H7 (cell line): ENCODE results near the gene ADARB1. TPM values are rescaled to one million over a fixed set of nuclear protein-coding genes. Genes with fewer than 3 reads are reported as not detected.

ENCODE experiments used
- DNase-seq: peaks from one replicate; pipeline ENCODE4 v3.0.0; 2012
- H3K27me3 ChIP-seq: 2 replicates; pipeline ENCODE4 v1.6.0; 2011; ENCODE audit warnings: mild to moderate bottlenecking, low read length; ENCODE audit not compliant: control insufficient read depth, insufficient read depth
- H3K36me3 ChIP-seq: replicated peaks from 2 replicates; pipeline ENCODE4 v1.5.1; 2011; ENCODE audit warnings: low read length; ENCODE audit not compliant: control insufficient read depth, insufficient read depth
- H3K4me3 ChIP-seq: 2 replicates; pipeline ENCODE4 v1.5.1; 2011; ENCODE audit warnings: low read depth, mild to moderate bottlenecking, control low read depth, low read length, moderate library complexity; ENCODE audit not compliant: insufficient read depth
- total RNA-seq: library from RNA; depleted of rRNA; stranded (reverse); fragments of >200 nt; shearing (Covaris generic); gene quantifications from 2 replicates; pipeline ENCODE4 v1.2.3, GENCODE V29; 2014

ADARB1 gene
- total RNA-seq, 1 experiment from 2014 or later = 5.5 TPM

DNA sequence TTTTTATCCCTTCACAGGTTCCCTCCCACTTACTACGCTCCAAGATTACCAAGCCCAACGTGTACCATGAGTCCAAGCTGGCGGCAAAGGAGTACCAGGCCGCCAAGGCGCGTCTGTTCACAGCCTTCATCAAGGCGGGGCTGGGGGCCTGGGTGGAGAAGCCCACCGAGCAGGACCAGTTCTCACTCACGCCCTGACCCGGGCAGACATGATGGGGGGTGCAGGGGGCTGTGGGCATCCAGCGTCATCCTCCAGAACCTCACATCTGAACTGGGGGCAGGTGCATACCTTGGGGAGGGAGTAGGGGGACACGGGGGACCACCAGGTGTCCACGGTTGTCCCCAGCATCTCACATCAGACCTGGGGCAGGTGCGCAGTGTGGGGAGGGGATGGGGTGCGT lies 147.6 kb downstream of the ADARB1 start:
- Histone ChIP-seq H3K27me3 (no peaks in the 10 kb centered on the region), H3K36me3 (no peaks in the 10 kb centered on the region), H3K4me3 (no peak overlapping the region)
- DNase-seq = no peak

DNA sequence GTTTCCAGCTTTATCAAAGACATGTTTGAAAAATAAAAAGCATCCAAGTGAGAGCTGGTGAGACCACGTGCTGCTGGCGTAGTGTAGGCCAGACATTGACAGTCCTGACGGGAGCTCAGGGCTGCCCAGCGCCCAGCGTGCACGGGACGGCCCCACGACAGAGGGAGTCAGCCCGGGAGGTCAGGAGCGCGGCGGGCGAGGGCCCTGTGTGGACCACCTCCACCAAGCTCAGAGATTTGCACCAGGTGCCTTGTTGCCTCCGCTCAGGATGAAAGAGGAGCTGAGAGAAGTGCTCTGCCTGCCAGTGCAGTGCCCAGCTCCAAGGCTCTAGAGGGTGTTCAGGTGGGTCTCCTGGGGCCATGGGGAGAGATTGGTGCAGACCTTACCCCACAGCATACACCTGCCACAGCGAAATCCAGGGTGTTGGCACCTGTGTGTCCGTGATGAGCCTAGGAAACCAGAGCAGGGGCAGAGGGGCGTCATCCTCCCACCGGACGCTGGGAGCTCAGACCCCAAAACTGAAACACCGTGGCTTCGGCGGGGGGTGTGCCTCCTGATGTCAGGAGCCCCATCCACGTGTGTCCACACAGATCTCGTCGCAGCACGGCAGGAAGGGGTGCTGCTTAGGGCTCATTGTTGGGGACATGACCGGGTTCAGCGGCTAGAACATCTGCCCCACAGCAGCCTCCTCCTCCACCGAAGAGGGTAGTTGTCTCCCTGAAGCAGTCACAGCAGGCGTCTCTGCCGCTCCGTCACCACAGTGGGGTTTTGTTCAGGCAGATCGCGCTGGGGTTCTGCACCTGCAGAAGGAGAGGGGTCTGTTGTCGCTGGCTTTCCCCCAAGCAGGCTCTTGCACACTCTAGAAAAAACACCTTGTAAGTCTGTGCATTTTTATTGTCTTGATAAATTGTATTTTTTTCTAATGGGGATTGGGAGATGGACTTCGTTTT lies 149.1 kb downstream of the ADARB1 start:
- Histone ChIP-seq H3K36me3 (no peaks in the 10 kb centered on the region), H3K27me3 (no peaks in the 10 kb centered on the region), H3K4me3 (no peak overlapping the region)
- peak; percentile 33 for DNase-seq

DNA sequence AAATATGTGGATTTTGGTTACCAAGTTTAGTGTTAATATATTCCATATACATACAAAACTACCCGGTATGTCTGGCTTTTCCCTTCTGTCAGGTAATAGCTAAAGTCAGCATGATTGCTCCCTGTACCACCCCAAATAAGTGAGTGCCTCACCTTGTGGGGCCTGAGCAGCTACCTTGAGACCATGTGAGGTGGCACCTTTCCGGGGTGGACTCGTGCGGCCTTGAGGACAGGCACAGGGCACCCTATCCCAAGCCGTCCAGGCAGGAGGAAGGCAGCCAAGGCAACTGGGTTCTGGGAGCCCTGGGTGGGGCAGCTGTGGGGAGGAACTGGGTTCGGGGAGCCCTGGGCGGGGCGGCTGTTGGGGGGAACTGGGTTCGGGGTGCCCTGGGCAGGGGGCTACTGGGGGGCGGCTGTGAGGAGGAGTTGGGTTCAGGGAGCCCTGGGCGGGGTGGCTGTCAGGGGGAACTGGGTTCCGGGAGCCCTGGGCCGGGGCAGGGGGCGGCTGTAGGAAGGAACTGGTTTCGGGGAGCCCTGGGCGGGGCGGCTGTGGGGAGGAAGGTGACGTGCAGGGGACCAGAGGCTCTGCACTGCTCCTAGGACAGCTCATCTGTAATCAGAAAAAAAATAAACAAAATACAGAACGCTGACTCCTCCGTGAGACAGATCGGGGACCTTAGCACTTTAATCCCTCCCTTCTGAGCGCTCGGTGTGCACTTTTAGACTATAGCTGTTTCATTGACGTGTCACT lies 150.0 kb downstream of the ADARB1 start:
- DNase-seq = peak; percentile 70
- H3K27me3 ChIP-seq = no peaks in the 10 kb centered on the region
- no peak overlapping the region for H3K4me3 ChIP-seq
- H3K36me3 ChIP-seq = no peaks in the 10 kb centered on the region

DNA sequence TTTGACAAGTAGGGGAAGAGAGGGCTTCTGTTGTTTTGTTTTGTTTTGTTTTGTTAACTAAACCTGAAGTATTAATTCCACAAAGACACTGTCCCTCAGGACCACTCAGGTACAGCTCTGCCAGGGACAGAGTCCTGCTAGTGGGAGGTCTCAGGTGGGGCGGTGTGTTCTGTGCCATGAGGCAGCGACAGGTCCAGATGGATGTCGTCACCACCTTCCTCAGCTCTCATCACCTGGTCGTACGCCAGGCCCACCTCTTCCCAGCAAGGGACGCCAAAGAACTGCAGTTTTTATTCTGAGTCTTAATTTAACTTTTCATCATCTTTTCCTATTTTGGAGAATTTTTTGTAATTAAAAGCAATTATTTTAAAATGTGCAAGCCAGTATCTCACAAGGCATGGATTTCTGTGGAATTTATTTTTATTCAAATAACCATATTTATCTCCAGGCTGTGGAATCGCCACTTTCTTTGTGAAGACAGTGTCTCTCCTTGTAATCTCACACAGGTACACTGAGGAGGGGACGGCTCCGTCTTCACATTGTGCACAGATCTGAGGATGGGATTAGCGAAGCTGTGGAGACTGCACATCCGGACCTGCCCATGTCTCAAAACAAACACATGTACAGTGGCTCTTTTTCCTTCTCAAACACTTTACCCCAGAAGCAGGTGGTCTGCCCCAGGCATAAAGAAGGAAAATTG lies 150.8 kb downstream of the ADARB1 start:
- Histone ChIP-seq H3K4me3 (no peak overlapping the region), H3K27me3 (no peaks in the 10 kb centered on the region), H3K36me3 (no peaks in the 10 kb centered on the region)
- DNase-seq = peak; percentile 31

DNA sequence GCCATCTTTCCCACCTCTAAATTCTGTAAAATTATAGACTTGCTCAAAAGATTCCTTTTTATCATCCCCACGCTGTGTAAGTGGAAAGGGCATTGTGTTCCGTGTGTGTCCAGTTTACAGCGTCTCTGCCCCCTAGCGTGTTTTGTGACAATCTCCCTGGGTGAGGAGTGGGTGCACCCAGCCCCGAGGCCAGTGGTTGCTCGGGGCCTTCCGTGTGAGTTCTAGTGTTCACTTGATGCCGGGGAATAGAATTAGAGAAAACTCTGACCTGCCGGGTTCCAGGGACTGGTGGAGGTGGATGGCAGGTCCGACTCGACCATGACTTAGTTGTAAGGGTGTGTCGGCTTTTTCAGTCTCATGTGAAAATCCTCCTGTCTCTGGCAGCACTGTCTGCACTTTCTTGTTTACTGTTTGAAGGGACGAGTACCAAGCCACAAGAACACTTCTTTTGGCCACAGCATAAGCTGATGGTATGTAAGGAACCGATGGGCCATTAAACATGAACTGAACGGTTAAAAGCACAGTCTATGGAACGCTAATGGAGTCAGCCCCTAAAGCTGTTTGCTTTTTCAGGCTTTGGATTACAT lies 151.5 kb downstream of the ADARB1 start:
- no peaks in the 10 kb centered on the region for H3K27me3 ChIP-seq
- peak; percentile 17 for DNase-seq
- no peak overlapping the region for H3K4me3 ChIP-seq
- H3K36me3 ChIP-seq = no peaks in the 10 kb centered on the region

DNA sequence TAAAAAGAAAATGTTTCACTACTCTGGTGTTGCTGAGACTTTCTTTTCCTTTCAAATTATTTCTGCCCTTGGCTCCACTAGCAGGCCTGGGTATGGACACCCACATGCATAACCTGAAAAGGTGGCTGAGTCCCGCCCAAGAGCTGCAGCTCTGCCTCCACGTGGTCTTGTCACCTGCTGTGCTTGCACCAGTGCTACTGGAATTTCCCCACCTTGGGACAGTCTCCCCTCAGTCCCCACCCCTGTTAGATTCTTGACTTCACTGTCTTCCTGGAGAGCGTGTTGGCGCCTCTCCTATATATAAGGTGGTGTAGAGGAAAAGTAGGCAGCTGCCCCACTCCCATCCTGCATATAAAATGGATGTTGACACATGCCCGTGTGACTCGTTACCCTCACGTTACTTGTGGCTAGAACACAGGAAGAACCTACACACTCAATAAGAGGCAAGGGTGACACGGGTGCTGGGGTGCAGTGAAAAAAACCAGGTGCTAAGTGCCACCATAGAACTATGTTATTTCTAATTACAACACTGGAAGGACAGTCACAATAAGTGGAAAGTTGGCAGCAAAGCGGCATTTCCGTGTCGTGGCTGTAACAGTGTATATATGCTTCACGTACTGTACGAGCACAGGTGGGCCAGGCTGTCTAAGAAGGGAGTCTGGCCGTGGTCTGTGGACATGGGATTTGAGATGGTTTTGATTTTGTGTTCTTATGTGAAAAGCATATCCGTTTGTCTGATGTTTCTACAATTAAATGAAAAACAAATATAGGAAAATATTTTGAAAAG lies 152.4 kb downstream of the ADARB1 start:
- DNase-seq = peak; percentile 30
- H3K36me3 ChIP-seq = no peaks in the 10 kb centered on the region
- no peak overlapping the region for H3K4me3 ChIP-seq
- H3K27me3 ChIP-seq = no peaks in the 10 kb centered on the region

DNA sequence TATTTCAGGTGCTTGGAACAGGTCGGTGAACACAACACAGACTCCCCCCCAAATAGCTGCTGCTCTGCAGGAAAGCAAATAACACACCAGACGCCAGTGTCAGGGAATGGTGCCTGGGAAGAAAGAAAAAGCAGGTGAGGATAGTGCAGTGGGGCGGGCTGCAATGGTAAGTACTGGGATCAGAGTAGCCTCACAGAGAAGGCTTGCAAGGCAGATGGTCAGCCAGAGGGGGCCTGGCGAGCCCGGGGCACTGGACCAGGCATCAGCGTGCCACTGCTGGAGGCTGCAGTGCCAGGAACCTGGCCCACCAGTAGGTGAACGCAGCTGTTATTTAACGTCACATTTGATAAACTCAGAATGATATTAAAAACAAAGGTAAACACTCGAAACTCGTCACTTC lies 153.4 kb downstream of the ADARB1 start:
- peak; percentile 58 for DNase-seq
- Histone ChIP-seq H3K4me3 (no peak overlapping the region), H3K27me3 (no peaks in the 10 kb centered on the region), H3K36me3 (no peaks in the 10 kb centered on the region)

DNA sequence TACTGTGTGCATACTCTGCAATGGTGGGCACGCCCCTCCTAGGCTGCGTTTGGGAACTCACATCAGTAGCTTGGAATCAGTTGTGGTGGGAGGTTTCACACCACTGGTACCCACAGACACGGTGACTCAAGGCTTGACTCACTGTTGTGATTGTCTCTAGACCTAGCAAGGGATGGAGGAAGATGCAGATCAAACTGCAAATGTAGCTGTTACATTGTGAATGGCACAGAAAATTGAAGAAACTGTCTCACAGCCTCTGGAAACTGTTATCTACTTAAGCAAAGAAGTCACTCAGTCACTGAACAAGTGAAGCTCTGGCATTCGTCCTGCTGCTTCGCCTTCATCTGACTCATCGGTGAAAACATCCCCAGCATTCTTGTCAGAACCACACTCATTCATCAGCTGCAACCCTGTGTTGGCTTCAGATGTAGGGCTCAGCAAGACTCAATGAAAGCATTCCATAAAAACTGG lies 153.8 kb downstream of the ADARB1 start:
- peak; percentile 10 for DNase-seq
- Histone ChIP-seq H3K4me3 (no peak overlapping the region), H3K27me3 (no peaks in the 10 kb centered on the region), H3K36me3 (no peaks in the 10 kb centered on the region)

DNA sequence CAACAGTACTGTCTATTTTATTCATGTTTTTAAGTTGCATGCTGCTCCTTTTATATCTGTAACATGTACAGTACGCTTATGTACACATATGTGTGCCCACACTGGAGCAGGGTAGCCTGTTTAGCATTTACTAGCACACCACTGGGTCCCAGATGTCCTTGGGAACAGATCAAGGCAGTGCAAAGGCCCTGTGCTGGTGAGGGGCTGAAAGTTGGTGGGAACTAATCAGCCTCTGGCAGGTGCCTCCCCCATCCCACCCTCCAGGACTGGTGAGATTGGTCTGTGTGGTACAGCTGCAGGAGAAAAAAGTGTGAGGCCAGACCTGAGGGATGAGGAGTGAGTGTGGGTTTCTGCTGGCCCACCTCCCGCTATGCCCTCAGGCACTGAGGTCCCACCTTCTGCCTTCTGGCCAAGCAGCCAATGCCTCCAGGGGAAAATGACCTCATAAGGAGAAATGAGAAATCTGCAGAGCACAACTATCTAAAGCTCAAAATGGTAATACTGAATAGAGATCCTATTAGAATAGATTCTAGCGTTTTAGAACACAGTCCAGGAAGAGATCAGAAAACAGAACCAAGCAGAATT lies 154.4 kb downstream of the ADARB1 start:
- H3K4me3 ChIP-seq = no peak overlapping the region
- peak; percentile 4 for DNase-seq
- no peaks in the 10 kb centered on the region for H3K36me3 ChIP-seq
- no peaks in the 10 kb centered on the region for H3K27me3 ChIP-seq

DNA sequence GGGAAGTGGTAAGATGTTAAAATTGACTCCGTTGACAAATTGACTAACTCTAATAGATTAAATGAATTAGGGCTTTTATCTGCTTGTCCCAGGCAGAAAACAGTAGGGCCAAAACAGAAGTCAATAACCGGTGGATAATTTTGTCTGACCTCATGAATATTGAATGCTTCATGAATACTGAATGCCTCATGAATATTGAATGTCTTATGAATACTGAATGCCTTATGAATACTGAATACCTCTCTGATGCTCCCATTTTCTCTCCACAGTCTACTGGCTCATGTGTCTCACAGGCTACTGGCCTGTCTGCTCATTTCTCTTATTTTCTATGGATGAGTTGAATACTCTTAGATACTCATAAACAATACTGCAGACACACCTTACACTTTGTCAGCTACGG lies 157.3 kb downstream of the ADARB1 start:
- Histone ChIP-seq H3K4me3 (no peak overlapping the region), H3K27me3 (no peaks in the 10 kb centered on the region), H3K36me3 (no peaks in the 10 kb centered on the region)
- no peak for DNase-seq

DNA sequence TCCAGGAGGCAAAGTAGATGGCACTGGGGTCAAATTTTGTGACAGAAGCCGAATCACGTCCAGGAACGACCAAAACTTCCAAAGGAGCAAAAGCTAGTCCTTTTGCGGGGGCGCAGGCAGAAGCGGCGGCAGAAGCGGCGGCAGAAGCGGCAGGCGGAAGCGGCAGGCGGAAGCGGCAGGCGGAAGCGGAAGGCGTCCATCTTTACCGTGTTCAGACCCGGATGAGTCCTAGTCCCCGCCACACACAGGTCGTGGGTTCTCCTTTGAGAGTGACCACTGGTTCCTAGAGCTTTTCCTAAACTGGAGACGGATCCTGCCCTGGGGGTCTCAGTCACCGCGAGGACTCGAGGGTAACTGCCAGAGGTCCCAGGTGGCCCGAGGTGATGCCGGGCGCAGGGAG lies 159.7 kb downstream of the ADARB1 start:
- DNase-seq = peak; percentile 43
- no peaks in the 10 kb centered on the region for H3K27me3 ChIP-seq
- no peak overlapping the region for H3K4me3 ChIP-seq

DNA sequence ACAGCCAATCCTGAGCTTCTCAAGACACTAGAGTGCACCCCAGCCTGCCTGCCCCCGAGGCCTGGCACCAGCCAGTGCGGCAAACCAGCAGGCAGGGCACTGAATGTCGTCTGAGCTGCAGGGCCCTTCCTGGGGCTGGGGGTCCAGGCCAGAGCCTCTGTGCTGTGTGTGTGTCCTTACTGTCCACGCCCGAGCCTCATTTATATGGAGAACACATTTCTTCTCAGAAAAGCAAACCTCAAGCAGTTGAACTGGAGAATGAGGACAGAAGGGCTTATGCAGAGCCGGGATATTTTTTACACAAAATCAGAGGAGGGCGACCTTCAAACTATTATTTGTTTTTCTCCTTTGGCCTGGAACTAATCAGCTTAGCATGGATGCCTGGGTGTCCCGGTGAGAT lies 160.6 kb downstream of the ADARB1 start:
- no peak overlapping the region for H3K4me3 ChIP-seq
- H3K36me3 ChIP-seq = no peaks in the 10 kb centered on the region
- peak; percentile 29 for DNase-seq
- H3K27me3 ChIP-seq = no peaks in the 10 kb centered on the region

More for the DNA sequence above, 159.7 kb downstream of the ADARB1 start:
- no peaks in the 10 kb centered on the region for H3K36me3 ChIP-seq

DNA sequence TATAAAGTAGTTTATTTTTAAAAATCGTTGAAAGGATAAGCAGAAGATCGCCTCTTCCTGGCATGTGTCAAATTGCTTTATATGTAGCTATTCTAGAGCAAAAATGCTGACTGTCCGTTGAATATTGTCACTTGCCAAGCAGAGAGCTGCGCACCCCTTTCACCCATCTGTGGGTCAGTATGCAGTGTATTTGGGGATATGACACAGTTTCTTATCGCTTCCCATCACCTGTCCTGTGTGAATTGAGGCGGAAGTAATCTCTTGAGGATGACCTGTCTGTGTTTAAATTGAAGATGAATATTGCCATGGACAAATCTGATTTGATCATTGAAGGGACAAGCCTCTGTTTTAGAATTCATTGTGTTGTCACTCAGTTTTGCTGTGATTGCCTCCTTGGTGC lies 161.1 kb downstream of the ADARB1 start:
- Histone ChIP-seq H3K36me3 (no peaks in the 10 kb centered on the region), H3K4me3 (no peak overlapping the region), H3K27me3 (no peaks in the 10 kb centered on the region)
- peak; percentile 5 for DNase-seq
